RWPE2 (cell line): ENCODE results near the gene VGLL4.

Experiments
- ATAC-seq: fragments of 200-7000 bp; cut with Tn5 transposase; 3 replicates; pipeline ENCODE4 v1.9.1; 2021; ENCODE audit warnings: low read depth
- DNase-seq: peaks from one replicate; pipeline ENCODE4 v3.0.0-alpha.2; 2020; ENCODE audit warnings: low spot score
- H3K27ac ChIP-seq: fragments of 450-650 bp; 2 replicates; pipeline ENCODE4 v1.5.1; 2017; ENCODE audit warnings: mild to moderate bottlenecking; ENCODE audit not compliant: poor library complexity, severe bottlenecking
- H3K27me3 ChIP-seq: fragments of 250-450 bp; sonication (Bioruptor Pico); 2 replicates; pipeline ENCODE4 v1.5.1; 2021; ENCODE audit warnings: mild to moderate bottlenecking, moderate library complexity; ENCODE audit not compliant: insufficient read depth, poor library complexity, severe bottlenecking
- H3K36me3 ChIP-seq: fragments of 250-450 bp; sonication (Bioruptor Pico); 2 replicates; pipeline ENCODE4 v1.5.1; 2020; ENCODE audit warnings: low read depth, mild to moderate bottlenecking, moderate library complexity
- H3K4me1 ChIP-seq: fragments of 250-450 bp; sonication (Bioruptor Pico); 2 replicates; pipeline ENCODE4 v1.5.1; 2021; ENCODE audit warnings: mild to moderate bottlenecking, moderate library complexity; ENCODE audit not compliant: insufficient read depth, poor library complexity, severe bottlenecking
- H3K4me3 ChIP-seq: fragments of 250-450 bp; sonication (Bioruptor Pico); 2 replicates; pipeline ENCODE4 v1.5.1; 2021; ENCODE audit warnings: mild to moderate bottlenecking, moderate library complexity; ENCODE audit not compliant: severe bottlenecking
- H3K9me3 ChIP-seq: fragments of 250-450 bp; sonication (Bioruptor Pico); 2 replicates; pipeline ENCODE4 v1.5.1; 2021; ENCODE audit warnings: mild to moderate bottlenecking, moderate library complexity; ENCODE audit not compliant: severe bottlenecking
- CTCF ChIP-seq: fragments of 450-650 bp; IDR thresholded peaks from one replicate; pipeline ENCODE4 v1.5.1; 2017; ENCODE audit warnings: mild to moderate bottlenecking, moderate library complexity; ENCODE audit not compliant: poor library complexity, severe bottlenecking

VGLL4 gene

GRCh38 chr3:11541321-11542303 is 102.1 kb downstream of the VGLL4 start:
- Histone ChIP-seq H3K36me3 (no peaks in the 10 kb centered on the region), H3K4me3 (no peak overlapping the region), H3K27me3 (no peaks in the 10 kb centered on the region), H3K4me1 (no peaks in the 10 kb centered on the region), H3K9me3 (no peaks in the 10 kb centered on the region), H3K27ac (no peak overlapping the region)
- no peak for ATAC-seq
- no peak for TF ChIP-seq CTCF
- DNase-seq: peak; percentile 12

DNA sequence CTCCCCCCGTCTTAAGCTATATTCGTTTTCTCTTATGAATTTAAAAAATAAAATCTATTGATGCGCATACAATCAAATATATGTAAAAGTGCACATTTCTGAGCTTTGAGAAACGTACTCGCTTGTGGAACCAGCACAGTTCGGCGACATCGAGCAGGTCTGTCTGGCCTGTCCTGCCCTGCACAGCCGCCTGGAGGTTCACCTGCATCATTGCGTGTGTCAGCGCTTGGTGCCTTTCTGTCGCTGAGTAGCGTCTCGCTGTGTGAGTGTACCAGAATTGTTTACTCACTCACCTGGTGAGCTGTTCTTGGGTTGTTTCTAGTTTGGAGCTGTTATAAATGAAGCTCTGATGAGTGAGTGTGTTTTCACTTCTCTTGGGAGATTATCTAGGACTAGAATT is 104.0 kb downstream of the VGLL4 start:
- DNase-seq (peak; percentile 55), ATAC-seq (no peak)
- Histone ChIP-seq H3K27ac (no peak overlapping the region), H3K4me3 (no peak overlapping the region), H3K36me3 (no peaks in the 10 kb centered on the region), H3K4me1 (no peaks in the 10 kb centered on the region), H3K9me3 (no peaks in the 10 kb centered on the region), H3K27me3 (no peaks in the 10 kb centered on the region)
- TF ChIP-seq CTCF: no peak

GRCh38 chr3:11539218-11539617 is 104.5 kb downstream of the VGLL4 start:
- Histone ChIP-seq H3K4me3 (no peak overlapping the region), H3K27me3 (no peaks in the 10 kb centered on the region), H3K9me3 (no peaks in the 10 kb centered on the region), H3K27ac (no peak overlapping the region), H3K36me3 (no peaks in the 10 kb centered on the region), H3K4me1 (no peaks in the 10 kb centered on the region)
- ATAC-seq: no peak
- no peak for DNase-seq
- TF ChIP-seq CTCF: no peak

DNA sequence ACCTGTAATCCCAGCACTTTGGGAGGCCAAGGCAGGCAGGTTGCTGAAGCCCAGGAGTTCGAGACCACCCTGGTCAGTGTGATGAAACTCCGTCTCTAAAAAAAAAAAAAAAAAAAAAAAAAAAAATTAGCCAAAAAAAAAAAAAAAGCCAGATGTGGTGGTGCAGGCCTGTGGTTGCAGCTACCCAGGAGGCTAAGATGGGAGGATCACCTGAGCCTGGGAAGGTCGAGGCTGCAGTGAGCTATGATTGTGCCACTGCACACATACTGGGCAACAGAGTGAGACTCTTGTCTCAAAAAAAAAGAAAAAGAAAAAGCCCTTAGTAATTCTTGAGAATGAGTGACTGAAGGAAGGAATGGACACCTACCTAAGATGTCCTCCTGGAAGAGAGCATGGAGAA is 105.1 kb downstream of the VGLL4 start:
- no peak overlapping the region for H3K27ac ChIP-seq
- ATAC-seq: no peak
- no peak for TF ChIP-seq CTCF
- H3K36me3 ChIP-seq: no peaks in the 10 kb centered on the region
- no peak overlapping the region for H3K4me3 ChIP-seq
- no peaks in the 10 kb centered on the region for H3K9me3 ChIP-seq
- H3K4me1 ChIP-seq: no peaks in the 10 kb centered on the region
- no peak for DNase-seq
- H3K27me3 ChIP-seq: no peaks in the 10 kb centered on the region
